HCT116 (cell line): Measurements from ENCODE around the gene TMEM14A.

Source experiments
- CTCF ChIP-seq, 3 experiments: fragments of 200-600 bp in 1 of 3; sonication (generic) in 1 of 3; IDR thresholded peaks in 2 of 3; conservative IDR thresholded peaks in 1 of 3; 2 replicates each; pipeline ENCODE4 v1.5.1; 2012 to 2017; ENCODE audit warnings: low read depth in 2 of 3, low read length in 2 of 3, antibody characterized with exemption in 1 of 3, borderline replicate concordance in 1 of 3, control low read depth in 1 of 3, mild to moderate bottlenecking in 1 of 3, mixed read lengths in 1 of 3, mixed run types in 1 of 3, moderate library complexity in 1 of 3; ENCODE audit not compliant: insufficient read depth in 1 of 3
- RAD21 ChIP-seq: IDR thresholded peaks from 2 replicates; pipeline ENCODE4 v1.6.1; 2012; ENCODE audit warnings: low read depth, mild to moderate bottlenecking
- YY1 ChIP-seq: IDR thresholded peaks from 2 replicates; pipeline ENCODE4 v1.6.1; 2011; ENCODE audit warnings: low read length, low read depth, moderate library complexity, mild to moderate bottlenecking; ENCODE audit not compliant: insufficient replicate concordance; ENCODE audit errors: extremely low read depth

GRCh38 chr6:52667572-52667971, 3.3 kb upstream of the TMEM14A start:
- no peak for TF ChIP-seq YY1
- TF ChIP-seq CTCF (IDR thresholded peaks at IDR 0.05 in 2 of 3, conservative IDR thresholded peaks at IDR 0.05 in 1 of 3; ENCODE audit: borderline replicate concordance in 1 of 3, insufficient read depth in 1 of 3, low read depth in 2 of 3, low read length in 2 of 3) = no peak
- TF ChIP-seq RAD21 = no peak
